PFSK-1 (cell line): ENCODE results near the gene KRTAP10-1.

ENCODE experiments used
- FOXP2 ChIP-seq: optimal IDR thresholded peaks from 2 replicates; pipeline ENCODE3; 2011; ENCODE audit warnings: borderline replicate concordance, control low read depth, inconsistent platforms; ENCODE audit not compliant: insufficient read depth; ENCODE audit errors: extremely low read length, extremely low read depth
- POLR2AphosphoS5 ChIP-seq: IDR thresholded peaks from 2 replicates; pipeline ENCODE4 v1.6.1; 2012; ENCODE audit warnings: low read depth, mild to moderate bottlenecking, control low read depth, low read length, moderate library complexity
- SIN3A ChIP-seq: IDR thresholded peaks from 2 replicates; pipeline ENCODE4 v1.6.1; 2012; ENCODE audit warnings: mild to moderate bottlenecking, low read length, moderate library complexity, borderline replicate concordance; ENCODE audit not compliant: insufficient read depth
- TAF1 ChIP-seq: IDR thresholded peaks from 2 replicates; pipeline ENCODE4 v1.6.1; 2012; ENCODE audit warnings: low read length, control low read depth, borderline replicate concordance; ENCODE audit not compliant: insufficient read depth
- TF ChIP-seq, protein P1 (sequence below), 2 experiments: IDR thresholded peaks; 2 replicates each; pipeline versions ENCODE4 v1.6.1 to v1.8.0; 2011 to 2012; ENCODE audit warnings: low read depth in 2 of 2, low read length in 2 of 2, control low read depth in 1 of 2, inconsistent platforms in 1 of 2, mild to moderate bottlenecking in 1 of 2, moderate library complexity in 1 of 2; ENCODE audit not compliant: insufficient read depth in 1 of 2

KRTAP10-1 gene

DNA sequence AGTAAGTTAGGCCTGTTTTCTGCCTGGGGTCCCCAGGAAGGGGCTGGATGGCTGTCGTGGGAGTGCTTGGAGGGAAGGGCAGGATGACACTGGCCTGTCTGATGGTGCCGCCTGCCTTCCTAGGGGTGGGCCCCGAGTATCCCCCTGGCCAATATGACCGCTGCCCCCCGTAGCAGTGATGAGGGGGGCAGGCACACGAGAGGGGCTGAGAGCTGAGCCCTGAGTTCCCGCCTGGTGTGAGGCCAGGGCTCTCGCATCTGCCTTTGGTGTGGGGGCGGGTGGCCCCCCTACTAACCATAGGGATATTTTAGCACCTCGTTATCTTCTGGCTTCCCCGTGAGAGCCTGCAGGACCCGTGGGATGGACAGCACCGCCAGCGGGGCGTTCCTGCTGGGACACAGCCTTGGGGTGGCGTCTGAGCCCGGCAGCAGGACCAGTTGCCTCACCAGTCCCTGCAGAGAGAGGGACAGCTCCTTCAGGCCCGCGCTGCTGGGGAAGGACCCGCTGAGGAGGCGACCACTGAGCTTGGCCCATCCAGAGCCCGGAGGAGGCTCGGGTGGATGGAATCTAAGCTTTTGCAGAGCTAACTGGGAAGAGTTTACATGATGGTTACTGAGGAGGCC is 10.4 kb downstream of the KRTAP10-1 start:
- TF ChIP-seq SIN3A (no peak), FOXP2 (no peak), POLR2AphosphoS5 (no peak), TAF1 (no peak)
- TF ChIP-seq, protein P1, sequence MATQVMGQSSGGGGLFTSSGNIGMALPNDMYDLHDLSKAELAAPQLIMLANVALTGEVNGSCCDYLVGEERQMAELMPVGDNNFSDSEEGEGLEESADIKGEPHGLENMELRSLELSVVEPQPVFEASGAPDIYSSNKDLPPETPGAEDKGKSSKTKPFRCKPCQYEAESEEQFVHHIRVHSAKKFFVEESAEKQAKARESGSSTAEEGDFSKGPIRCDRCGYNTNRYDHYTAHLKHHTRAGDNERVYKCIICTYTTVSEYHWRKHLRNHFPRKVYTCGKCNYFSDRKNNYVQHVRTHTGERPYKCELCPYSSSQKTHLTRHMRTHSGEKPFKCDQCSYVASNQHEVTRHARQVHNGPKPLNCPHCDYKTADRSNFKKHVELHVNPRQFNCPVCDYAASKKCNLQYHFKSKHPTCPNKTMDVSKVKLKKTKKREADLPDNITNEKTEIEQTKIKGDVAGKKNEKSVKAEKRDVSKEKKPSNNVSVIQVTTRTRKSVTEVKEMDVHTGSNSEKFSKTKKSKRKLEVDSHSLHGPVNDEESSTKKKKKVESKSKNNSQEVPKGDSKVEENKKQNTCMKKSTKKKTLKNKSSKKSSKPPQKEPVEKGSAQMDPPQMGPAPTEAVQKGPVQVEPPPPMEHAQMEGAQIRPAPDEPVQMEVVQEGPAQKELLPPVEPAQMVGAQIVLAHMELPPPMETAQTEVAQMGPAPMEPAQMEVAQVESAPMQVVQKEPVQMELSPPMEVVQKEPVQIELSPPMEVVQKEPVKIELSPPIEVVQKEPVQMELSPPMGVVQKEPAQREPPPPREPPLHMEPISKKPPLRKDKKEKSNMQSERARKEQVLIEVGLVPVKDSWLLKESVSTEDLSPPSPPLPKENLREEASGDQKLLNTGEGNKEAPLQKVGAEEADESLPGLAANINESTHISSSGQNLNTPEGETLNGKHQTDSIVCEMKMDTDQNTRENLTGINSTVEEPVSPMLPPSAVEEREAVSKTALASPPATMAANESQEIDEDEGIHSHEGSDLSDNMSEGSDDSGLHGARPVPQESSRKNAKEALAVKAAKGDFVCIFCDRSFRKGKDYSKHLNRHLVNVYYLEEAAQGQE (IDR thresholded peaks at IDR 0.05; ENCODE audit: insufficient read depth in 1 of 2, low read depth in 2 of 2, low read length in 2 of 2), result no peak

DNA sequence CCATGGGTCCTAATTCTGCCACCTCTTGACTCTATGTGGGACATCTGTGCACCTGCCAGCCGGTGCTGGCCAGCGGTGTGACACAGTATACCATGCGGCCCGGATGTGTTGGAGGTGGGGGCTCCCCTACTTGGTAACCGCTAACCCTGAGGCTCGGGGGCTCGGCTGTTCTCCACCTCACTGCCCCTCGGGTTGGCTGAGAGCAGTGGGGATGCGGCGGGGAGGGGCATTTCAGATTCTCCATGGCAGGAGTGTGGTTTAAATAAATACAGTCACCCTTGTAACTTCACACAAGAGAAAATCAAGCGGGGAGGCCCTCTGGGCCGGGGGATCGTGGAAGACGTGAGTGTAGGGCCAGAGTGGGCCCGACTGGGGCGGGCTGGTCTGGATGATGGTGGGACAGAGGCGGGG is 11.0 kb downstream of the KRTAP10-1 start:
- TF ChIP-seq, protein P1 (IDR thresholded peaks at IDR 0.05; ENCODE audit: insufficient read depth in 1 of 2, low read depth in 2 of 2, low read length in 2 of 2), result no peak
- TF ChIP-seq POLR2AphosphoS5 (no peak), FOXP2 (no peak), SIN3A (no peak), TAF1 (no peak)

DNA sequence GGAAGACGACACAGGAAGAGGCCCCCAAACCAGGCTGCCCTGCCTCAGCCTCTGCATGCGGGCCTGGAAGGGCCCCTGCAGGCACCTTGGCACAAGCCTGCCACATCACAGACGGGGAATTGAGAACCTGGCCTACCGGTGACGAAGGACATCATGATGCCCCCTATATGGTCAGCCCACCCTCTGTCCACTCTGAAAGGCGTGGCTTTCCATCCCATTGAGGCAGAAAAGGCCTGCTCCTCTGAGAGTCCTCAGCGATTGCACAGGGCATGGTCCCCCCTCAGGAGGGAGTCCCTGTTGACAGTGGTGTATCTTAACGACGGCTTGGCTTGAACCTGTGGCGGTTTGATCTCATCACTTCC is 11.4 kb downstream of the KRTAP10-1 start:
- TF ChIP-seq SIN3A, result no peak
- TF ChIP-seq, protein P1 (IDR thresholded peaks at IDR 0.05; ENCODE audit: insufficient read depth in 1 of 2, low read depth in 2 of 2, low read length in 2 of 2), result no peak
- no peak for TF ChIP-seq FOXP2
- TF ChIP-seq POLR2AphosphoS5, result no peak
- no peak for TF ChIP-seq TAF1

DNA sequence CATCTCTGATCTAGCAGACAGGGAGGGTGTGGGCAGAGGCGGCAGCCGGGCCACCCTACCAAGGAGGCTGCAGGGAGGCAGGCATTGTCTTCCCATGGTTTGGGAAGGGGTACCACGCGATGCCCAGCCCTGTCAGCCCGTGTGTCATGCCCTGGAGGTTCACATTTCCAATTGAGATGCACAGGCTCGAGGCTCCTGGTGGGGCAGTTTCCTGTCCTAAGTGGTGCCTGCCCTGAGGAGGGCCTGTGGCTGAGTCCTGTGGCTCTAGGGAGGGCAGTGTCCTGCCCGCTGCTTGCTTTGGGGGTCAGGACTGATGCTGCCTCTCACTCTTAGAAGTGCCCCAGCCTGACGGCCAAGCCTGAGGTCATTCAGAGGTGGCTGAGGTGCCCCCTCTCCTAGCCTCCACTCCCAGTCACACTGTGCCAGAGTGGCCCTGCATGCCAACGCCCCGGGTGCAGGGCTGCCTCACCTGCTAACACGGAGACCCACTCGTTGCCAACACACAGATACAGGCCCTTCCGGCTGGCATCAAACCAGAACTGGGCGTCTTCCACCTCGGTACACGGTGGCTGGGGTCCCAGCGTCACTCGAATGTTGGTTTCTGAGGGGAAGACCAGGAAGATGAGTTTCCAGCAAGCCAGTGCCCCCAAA is 11.9 kb downstream of the KRTAP10-1 start:
- TF ChIP-seq FOXP2, result no peak
- no peak for TF ChIP-seq POLR2AphosphoS5
- TF ChIP-seq SIN3A, result no peak
- TF ChIP-seq TAF1, result no peak
- TF ChIP-seq, protein P1 (IDR thresholded peaks at IDR 0.05; ENCODE audit: insufficient read depth in 1 of 2, low read depth in 2 of 2, low read length in 2 of 2), result no peak
